SK-N-SH treated with all-trans-retinoic acid at 6 μM for 48 hours (cell line): ENCODE results near the gene CCL27.

Source experiments
- ESRRG ChIP-seq: fragments of 250-450 bp; sonication (Bioruptor Pico); IDR thresholded peaks from 2 replicates; pipeline ENCODE4 v1.6.1; 2021; ENCODE audit warnings: mild to moderate bottlenecking
- ISL1 ChIP-seq: fragments of 250-450 bp; sonication (Bioruptor Pico); IDR thresholded peaks from 2 replicates; pipeline ENCODE4 v2.1.2; 2022; ENCODE audit warnings: mild to moderate bottlenecking, moderate library complexity
- TOX ChIP-seq: fragments of 250-450 bp; sonication (Bioruptor Pico); IDR thresholded peaks from 2 replicates; pipeline ENCODE4 v1.8.0; 2021; ENCODE audit warnings: mild to moderate bottlenecking, moderate library complexity, borderline replicate concordance
- ZFP30 ChIP-seq: fragments of 450-650 bp; formaldehyde crosslinking; IDR thresholded peaks from 2 replicates; pipeline ENCODE4 v1.5.0; 2022; ENCODE audit warnings: mild to moderate bottlenecking, moderate library complexity
- TF ChIP-seq, protein P1 (sequence below): fragments of 250-450 bp; sonication (Bioruptor Pico); IDR thresholded peaks from 2 replicates; pipeline ENCODE4 v1.8.0; 2021; ENCODE audit warnings: low read depth, mild to moderate bottlenecking, moderate library complexity, borderline replicate concordance
- TF ChIP-seq, protein P2 (sequence below): fragments of 250-450 bp; sonication (Bioruptor Pico); IDR thresholded peaks from 2 replicates; pipeline ENCODE4 v1.5.0; 2020; ENCODE audit warnings: mild to moderate bottlenecking, moderate library complexity

DNA sequence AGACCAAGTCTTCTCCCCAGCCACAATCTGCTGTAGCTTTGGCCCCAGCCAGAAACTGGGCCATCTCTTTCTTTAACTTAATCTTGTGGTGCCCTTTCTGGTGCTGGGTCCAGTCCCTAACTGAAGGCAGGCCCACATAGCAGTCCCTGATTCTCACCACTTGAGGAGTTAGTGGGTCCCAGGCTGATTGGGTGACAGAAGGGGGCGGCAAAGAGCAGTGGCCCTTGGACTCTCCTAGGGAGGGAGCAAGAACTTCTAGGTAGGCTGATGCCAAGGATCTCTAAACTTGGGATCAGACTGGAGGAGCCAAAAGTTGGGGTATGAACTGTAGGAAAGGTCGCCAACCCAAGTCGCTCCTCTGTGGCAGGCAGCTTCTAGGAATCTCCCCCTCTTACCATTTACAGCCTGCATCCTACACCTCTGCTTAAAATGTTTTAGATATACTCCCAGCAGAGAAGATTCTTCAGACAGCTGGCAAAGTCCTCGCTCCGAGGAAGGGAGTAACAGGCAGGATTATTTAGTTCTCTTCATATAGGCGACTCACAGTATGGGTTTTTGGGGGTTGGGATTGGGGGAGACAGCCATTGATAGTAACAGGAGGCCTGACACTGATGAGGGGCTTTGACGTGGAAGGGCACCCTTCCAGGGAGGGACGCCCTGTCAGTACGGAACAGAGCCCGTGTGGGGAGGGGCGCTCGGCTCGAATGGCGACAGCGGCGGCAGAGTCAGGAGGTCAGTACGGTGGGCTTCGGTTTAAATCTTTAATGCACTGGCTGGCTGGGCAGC lies 2.0 kb upstream of the CCL27 start:
- TF ChIP-seq, protein P1, sequence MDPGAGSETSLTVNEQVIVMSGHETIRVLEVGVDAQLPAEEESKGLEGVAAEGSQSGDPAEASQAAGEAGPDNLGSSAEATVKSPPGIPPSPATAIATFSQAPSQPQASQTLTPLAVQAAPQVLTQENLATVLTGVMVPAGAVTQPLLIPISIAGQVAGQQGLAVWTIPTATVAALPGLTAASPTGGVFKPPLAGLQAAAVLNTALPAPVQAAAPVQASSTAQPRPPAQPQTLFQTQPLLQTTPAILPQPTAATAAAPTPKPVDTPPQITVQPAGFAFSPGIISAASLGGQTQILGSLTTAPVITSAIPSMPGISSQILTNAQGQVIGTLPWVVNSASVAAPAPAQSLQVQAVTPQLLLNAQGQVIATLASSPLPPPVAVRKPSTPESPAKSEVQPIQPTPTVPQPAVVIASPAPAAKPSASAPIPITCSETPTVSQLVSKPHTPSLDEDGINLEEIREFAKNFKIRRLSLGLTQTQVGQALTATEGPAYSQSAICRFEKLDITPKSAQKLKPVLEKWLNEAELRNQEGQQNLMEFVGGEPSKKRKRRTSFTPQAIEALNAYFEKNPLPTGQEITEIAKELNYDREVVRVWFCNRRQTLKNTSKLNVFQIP (CRISPR knock-in tag), result no peak
- no peak for TF ChIP-seq TOX (CRISPR knock-in tag)
- no peak for TF ChIP-seq ZFP30 (CRISPR knock-in tag)
- no peak for TF ChIP-seq ESRRG
- TF ChIP-seq, protein P2, sequence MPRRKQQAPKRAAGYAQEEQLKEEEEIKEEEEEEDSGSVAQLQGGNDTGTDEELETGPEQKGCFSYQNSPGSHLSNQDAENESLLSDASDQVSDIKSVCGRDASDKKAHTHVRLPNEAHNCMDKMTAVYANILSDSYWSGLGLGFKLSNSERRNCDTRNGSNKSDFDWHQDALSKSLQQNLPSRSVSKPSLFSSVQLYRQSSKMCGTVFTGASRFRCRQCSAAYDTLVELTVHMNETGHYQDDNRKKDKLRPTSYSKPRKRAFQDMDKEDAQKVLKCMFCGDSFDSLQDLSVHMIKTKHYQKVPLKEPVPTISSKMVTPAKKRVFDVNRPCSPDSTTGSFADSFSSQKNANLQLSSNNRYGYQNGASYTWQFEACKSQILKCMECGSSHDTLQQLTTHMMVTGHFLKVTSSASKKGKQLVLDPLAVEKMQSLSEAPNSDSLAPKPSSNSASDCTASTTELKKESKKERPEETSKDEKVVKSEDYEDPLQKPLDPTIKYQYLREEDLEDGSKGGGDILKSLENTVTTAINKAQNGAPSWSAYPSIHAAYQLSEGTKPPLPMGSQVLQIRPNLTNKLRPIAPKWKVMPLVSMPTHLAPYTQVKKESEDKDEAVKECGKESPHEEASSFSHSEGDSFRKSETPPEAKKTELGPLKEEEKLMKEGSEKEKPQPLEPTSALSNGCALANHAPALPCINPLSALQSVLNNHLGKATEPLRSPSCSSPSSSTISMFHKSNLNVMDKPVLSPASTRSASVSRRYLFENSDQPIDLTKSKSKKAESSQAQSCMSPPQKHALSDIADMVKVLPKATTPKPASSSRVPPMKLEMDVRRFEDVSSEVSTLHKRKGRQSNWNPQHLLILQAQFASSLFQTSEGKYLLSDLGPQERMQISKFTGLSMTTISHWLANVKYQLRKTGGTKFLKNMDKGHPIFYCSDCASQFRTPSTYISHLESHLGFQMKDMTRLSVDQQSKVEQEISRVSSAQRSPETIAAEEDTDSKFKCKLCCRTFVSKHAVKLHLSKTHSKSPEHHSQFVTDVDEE (CRISPR knock-in tag), result no peak
- no peak for TF ChIP-seq ISL1
